Activated CD8-positive, alpha-beta T cell treated with anti-CD3 and anti-CD28 coated beads, Interleukin-2, amount 10 ng/mL, durations not matched to agents 7 days and 5 days (primary cell): ENCODE data around the gene FAM83C. TPM values are rescaled to one million over a fixed set of nuclear protein-coding genes. Genes with fewer than 3 reads are reported as not detected.
A peak's percentile ranks its signal among the peaks of the same experiment; 100 is the strongest.
"Not testable (repeated sequence)": the region's sequence is repeated elsewhere in the genome, so short reads cannot be mapped to it uniquely, and the experiment has no call there.

Source experiments
- ATAC-seq: fragments of 150-1000 bp; cut with Tn5 transposase; one replicate; pipeline ENCODE4 v1.10.0; 2021; ENCODE audit warnings: moderate library complexity
- CTCF ChIA-PET: fragments of 350-600 bp; sonication (Branson Sonifier 250); formaldehyde crosslinking; loops from one replicate; lab custom pipeline; 2021; ENCODE audit warnings: antibody characterized with exemption; lab: Charles Lee
- POLR2A ChIA-PET: fragments of 350-600 bp; sonication (Branson Sonifier 250); formaldehyde crosslinking; loops from one replicate; lab custom pipeline; 2021; ENCODE audit warnings: antibody characterized with exemption; lab: Charles Lee
- DNase-seq: peaks from one replicate; pipeline ENCODE4 v3.0.0-alpha.2; 2020
- H3K27ac Mint-ChIP-seq: one replicate; pipeline ENCODE4 v1.8.0; 2021; ENCODE audit warnings: mild to moderate bottlenecking, mixed read lengths
- H3K27me3 Mint-ChIP-seq: one replicate; pipeline ENCODE4 v1.8.0; 2021; ENCODE audit warnings: low read depth, mixed read lengths
- H3K36me3 Mint-ChIP-seq: one replicate; pipeline ENCODE4 v1.8.0; 2021; ENCODE audit warnings: low read depth, mixed read lengths
- H3K4me1 Mint-ChIP-seq: one replicate; pipeline ENCODE4 v1.8.0; 2021; ENCODE audit warnings: low read depth, mixed read lengths
- H3K4me3 Mint-ChIP-seq: one replicate; pipeline ENCODE4 v1.8.0; 2021; ENCODE audit warnings: mild to moderate bottlenecking, mixed read lengths
- H3K9me3 Mint-ChIP-seq: one replicate; pipeline ENCODE4 v1.8.0; 2022; ENCODE audit warnings: mixed read lengths; ENCODE audit not compliant: insufficient read depth
- total RNA-seq, 2 experiments: library from RNA; stranded (reverse); gene quantifications; one replicate each; pipeline ENCODE4 v1.2.3, GENCODE V29; 2021

Gene FAM83C
- total RNA-seq, 2 experiments from 2014 or later, result not detected

DNA sequence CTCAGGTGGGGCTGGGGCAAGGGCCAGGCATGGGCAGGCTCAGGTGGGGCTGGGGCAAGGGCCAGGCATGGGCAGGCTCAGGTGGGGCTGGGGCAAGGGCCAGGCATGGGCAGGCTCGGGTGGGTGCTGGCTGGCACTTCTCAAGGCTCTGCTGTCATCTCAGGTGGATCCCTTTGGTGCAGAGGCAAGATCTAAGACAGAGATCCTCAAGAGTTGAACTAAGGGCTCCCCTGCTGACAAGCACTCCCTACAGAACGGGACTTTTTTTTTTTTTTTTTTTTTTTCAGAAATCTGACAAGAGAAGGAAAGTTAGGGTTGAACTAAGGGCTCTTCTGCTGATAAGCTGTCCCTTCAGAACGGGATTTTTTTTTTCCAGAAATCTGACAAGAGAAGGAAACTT, 39.2 kb downstream of the FAM83C start:
- peaks cover 11% of the 10 kb centered on the region for H3K36me3 Mint-ChIP-seq
- H3K4me3 Mint-ChIP-seq, result no peak overlapping the region
- no peaks in the 10 kb centered on the region for H3K9me3 Mint-ChIP-seq
- no peaks in the 10 kb centered on the region for H3K27me3 Mint-ChIP-seq
- CTCF ChIA-PET, result interaction anchor here (1.9 kb wide), 1 partner anchor 16 kb away, joined by 8 read pairs; no protein-coding TSS in a partner anchor
- peaks cover 31% of the 10 kb centered on the region for H3K4me1 Mint-ChIP-seq
- DNase-seq (no peak), ATAC-seq (no peak)
- peak overlapping the region; percentile 81 for H3K27ac Mint-ChIP-seq
- POLR2A ChIA-PET, result no interaction called here

GRCh38 chr20:35252598-35252997, 39.6 kb downstream of the FAM83C start:
- peak overlapping the region; percentile 63 for H3K4me3 Mint-ChIP-seq
- H3K4me1 Mint-ChIP-seq, result peaks cover 31% of the 10 kb centered on the region
- ATAC-seq, result peak; percentile 40
- not testable (repeated sequence) for H3K9me3 Mint-ChIP-seq, DNase-seq, H3K27me3 Mint-ChIP-seq
- POLR2A ChIA-PET, result interaction anchor here (0.7 to 1.7 kb wide), 3 partner anchors 24 to 32 kb away, joined by 3 to 8 read pairs (median 4); partner anchors contain the start of genes EIF6 and MMP24OS
- H3K36me3 Mint-ChIP-seq, result peaks cover 11% of the 10 kb centered on the region
- H3K27ac Mint-ChIP-seq, result peak overlapping the region; percentile 99
- CTCF ChIA-PET, result interaction anchor here (0.8 to 1.9 kb wide), 4 partner anchors 16 to 108 kb away, joined by 3 to 9 read pairs (median 5); partner anchors contain the start of genes EDEM2 and MMP24OS

- Mint-ChIP-seq H3K4me3 (peak overlapping the region; percentile 63), H3K9me3 (no peaks in the 10 kb centered on the region), H3K27me3 (no peaks in the 10 kb centered on the region), H3K4me1 (peaks cover 31% of the 10 kb centered on the region), H3K27ac (peak overlapping the region; percentile 99), H3K36me3 (peaks cover 11% of the 10 kb centered on the region)
- DNase-seq (peak; percentile 74), ATAC-seq (peak; percentile 94)
- POLR2A ChIA-PET, result interaction anchor here (0.7 to 1.7 kb wide), 3 partner anchors 24 to 33 kb away, joined by 3 to 8 read pairs (median 4); partner anchors contain the start of genes EIF6 and MMP24OS
- CTCF ChIA-PET, result interaction anchor here (0.8 to 1.9 kb wide), 4 partner anchors 17 to 107 kb away, joined by 3 to 9 read pairs (median 5); partner anchors contain the start of genes EDEM2 and MMP24OS
These were observed 40.2 kb downstream of the FAM83C start for GRCh38 chr20:35252037-35252461.

- Mint-ChIP-seq H3K27ac (peak overlapping the region; percentile 99), H3K4me3 (peak overlapping the region; percentile 63), H3K27me3 (no peaks in the 10 kb centered on the region), H3K9me3 (no peaks in the 10 kb centered on the region), H3K4me1 (peaks cover 31% of the 10 kb centered on the region), H3K36me3 (peaks cover 11% of the 10 kb centered on the region)
- no peak for DNase-seq
- POLR2A ChIA-PET, result interaction anchor here (0.9 to 1.7 kb wide), 4 partner anchors 25 to 104 kb away, joined by 3 to 8 read pairs (median 4); partner anchors contain the start of genes EDEM2 and EIF6
- no peak for ATAC-seq
- CTCF ChIA-PET, result interaction anchor here (1.0 to 1.9 kb wide), 5 partner anchors 14 to 107 kb away, joined by 3 to 9 read pairs (median 3); partner anchors contain the start of gene EDEM2
These were observed 40.6 kb downstream of the FAM83C start for GRCh38 chr20:35251613-35251940.

DNA sequence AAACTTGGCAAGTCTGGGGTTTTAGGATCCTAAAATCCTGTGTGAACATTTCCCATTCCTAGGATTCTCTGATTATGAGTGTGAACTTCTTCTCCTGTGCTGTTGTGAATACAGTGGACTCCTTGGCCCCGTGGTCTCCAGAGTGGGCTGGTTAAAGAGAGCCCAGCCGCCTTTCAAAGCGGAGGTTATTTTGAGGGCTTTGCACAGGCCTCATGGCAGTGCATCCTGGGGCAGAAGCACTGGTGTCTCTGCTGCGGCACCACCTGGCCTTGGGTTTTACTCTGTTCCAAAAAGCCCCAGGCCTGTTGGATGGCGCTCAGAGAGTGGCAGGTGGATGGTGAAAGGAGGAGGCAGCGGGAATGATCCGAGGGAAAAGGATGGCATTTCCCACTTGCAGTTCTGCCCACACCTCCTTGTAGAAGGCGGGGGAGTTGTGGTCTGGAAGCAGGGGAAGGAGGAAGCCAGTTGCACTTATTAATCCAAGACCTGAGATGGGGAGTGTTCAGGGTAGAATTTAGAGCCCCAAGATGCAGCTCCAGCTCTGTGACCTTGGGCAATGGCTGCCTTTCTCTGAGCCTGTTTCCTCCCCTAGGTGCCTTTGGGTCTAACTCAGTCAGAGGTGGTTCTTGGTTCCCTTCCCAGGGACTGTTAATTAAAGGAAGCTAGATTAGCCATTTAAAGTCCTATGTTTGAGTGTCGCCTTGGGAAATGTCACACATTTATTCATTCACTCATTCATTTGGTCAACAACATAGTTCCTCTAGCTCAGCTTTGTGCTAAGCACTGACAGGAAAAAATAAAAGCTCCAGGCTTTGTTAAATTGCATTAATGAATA, 43.4 kb downstream of the FAM83C start:
- Mint-ChIP-seq H3K27ac (no peak overlapping the region), H3K36me3 (peaks cover 6% of the 10 kb centered on the region), H3K4me1 (peaks cover 31% of the 10 kb centered on the region), H3K27me3 (no peaks in the 10 kb centered on the region), H3K9me3 (no peaks in the 10 kb centered on the region), H3K4me3 (no peak overlapping the region)
- ChIA-PET POLR2A (no interaction called here), CTCF (interaction anchor here (1.7 kb wide), 1 partner anchor 20 kb away, joined by 6 read pairs; no protein-coding TSS in a partner anchor)
- ATAC-seq (no peak), DNase-seq (no peak)

- Mint-ChIP-seq H3K9me3 (no peaks in the 10 kb centered on the region), H3K36me3 (peaks cover 1% of the 10 kb centered on the region), H3K4me3 (no peak overlapping the region), H3K4me1 (peaks cover 15% of the 10 kb centered on the region), H3K27ac (no peak overlapping the region), H3K27me3 (peaks cover 2% of the 10 kb centered on the region)
- ChIA-PET CTCF (interaction anchor here (1.0 to 1.4 kb wide), 2 partner anchors 22 to 102 kb away, joined by 3 to 4 read pairs; no protein-coding TSS in a partner anchor), POLR2A (no interaction called here)
- DNase-seq (no peak), ATAC-seq (no peak)
These were observed 45.5 kb downstream of the FAM83C start for GRCh38 chr20:35246723-35247122.

DNA sequence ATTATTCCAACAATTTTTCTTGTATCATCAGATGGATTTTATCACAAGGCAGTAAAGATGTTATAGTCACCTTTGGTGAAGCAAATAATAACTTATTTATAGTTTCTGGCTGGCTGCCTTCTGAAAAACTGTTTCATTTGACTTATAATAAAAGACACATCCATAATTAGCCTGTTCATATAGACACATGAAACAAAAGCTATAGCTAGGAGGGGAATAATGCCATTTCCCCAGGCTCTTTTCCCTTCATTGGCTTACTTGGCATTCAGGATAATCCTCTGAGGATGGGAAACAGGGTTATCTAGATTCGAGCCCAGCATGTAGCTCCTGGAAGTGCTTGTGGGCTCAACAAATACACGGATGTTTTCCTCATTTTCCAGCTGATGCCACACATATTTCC, 48.2 kb downstream of the FAM83C start:
- ATAC-seq, result no peak
- CTCF ChIA-PET, result no interaction called here

GRCh38 chr20:35243317-35243716, 48.9 kb downstream of the FAM83C start:
- ATAC-seq (no peak), DNase-seq (no peak)
- ChIA-PET POLR2A (no interaction called here), CTCF (no interaction called here)
- no peaks in the 10 kb centered on the region for H3K9me3 Mint-ChIP-seq
- no peak overlapping the region for H3K27ac Mint-ChIP-seq
- H3K4me1 Mint-ChIP-seq, result peaks cover 5% of the 10 kb centered on the region
- no peak overlapping the region for H3K4me3 Mint-ChIP-seq
- H3K36me3 Mint-ChIP-seq, result no peaks in the 10 kb centered on the region
- H3K27me3 Mint-ChIP-seq, result peaks cover 5% of the 10 kb centered on the region

More for the DNA sequence above, 48.2 kb downstream of the FAM83C start:
- H3K27ac Mint-ChIP-seq, result no peak overlapping the region
- POLR2A ChIA-PET, result no interaction called here
- no peak overlapping the region for H3K4me3 Mint-ChIP-seq
- H3K36me3 Mint-ChIP-seq, result no peaks in the 10 kb centered on the region
- no peaks in the 10 kb centered on the region for H3K4me1 Mint-ChIP-seq
- DNase-seq, result no peak
- peaks cover 5% of the 10 kb centered on the region for H3K27me3 Mint-ChIP-seq
- H3K9me3 Mint-ChIP-seq, result no peaks in the 10 kb centered on the region

DNA sequence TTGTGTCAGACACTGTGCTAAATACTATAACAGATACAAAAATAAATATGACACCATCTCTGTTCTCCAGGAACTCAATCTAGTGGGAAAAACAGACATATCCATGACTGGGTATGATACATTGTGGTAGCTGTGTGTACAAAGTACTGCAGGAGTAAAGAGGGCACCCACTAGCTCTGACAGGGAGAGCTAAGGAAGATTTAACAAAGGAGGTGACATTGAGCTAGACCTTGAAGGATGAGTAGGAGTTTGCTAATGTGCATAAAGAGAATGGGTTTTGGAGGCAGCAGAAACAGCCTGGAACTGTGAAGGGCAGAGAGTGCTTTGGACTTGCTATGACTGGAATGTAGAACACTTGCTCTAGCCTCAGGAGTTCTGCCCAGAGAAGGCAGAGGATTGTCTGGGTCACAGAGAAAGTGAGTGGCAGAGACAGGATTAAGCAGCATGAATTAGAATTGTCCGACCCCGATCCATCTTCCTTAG, 51.4 kb downstream of the FAM83C start:
- CTCF ChIA-PET, result interaction anchor here (1.5 kb wide), 1 partner anchor 145 kb away, joined by 4 read pairs; no protein-coding TSS in a partner anchor
- Mint-ChIP-seq H3K27ac (no peak overlapping the region), H3K27me3 (peaks cover 5% of the 10 kb centered on the region), H3K4me1 (peaks cover 6% of the 10 kb centered on the region), H3K4me3 (no peak overlapping the region), H3K36me3 (no peaks in the 10 kb centered on the region), H3K9me3 (no peaks in the 10 kb centered on the region)
- POLR2A ChIA-PET, result no interaction called here
- DNase-seq, result no peak
- no peak for ATAC-seq

DNA sequence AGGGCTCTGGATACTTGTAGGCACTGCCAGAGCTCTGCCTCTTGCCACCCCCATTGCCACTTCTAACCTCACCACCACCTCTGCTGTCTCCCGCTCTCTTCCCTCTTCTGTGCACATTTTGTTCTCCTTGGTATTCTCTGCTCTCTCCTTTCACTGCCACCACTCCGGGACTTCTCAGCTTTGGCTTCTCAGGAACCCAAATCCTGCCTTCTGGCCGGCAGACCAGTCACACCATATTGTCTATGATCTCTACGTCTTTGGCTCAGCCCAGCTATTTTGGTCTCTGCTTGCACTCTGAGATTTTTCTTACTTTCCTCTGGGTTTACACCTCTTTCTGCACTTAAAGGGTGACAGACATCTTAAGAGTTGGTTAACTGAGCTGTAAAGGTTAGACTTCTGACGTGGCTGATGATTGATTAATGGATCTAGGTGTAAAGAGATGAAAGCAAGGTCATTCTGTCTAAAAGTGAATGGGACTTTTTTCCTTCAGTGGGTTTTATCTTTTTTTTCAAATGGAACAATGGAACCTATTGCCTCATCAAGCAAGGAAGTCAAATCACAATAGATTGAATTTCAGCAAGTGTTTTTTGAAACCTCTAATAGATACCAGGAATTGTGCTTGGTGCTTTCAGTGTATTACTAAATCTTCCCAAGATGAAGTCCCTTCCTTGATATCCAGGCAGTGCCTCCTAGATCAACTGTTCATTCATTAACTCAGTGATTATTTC, 52.0 kb downstream of the FAM83C start:
- ChIA-PET POLR2A (no interaction called here), CTCF (interaction anchor here (0.9 to 1.5 kb wide), 3 partner anchors 29 to 144 kb away, joined by 3 to 4 read pairs (median 3); no protein-coding TSS in a partner anchor)
- Mint-ChIP-seq H3K27ac (no peak overlapping the region), H3K4me1 (peaks cover 6% of the 10 kb centered on the region), H3K9me3 (no peaks in the 10 kb centered on the region), H3K36me3 (no peaks in the 10 kb centered on the region), H3K27me3 (peaks cover 5% of the 10 kb centered on the region), H3K4me3 (no peak overlapping the region)
- no peak for DNase-seq
- ATAC-seq, result no peak

- ChIA-PET CTCF (interaction anchor here (1.2 kb wide), 1 partner anchor 37 kb away, joined by 3 read pairs; no protein-coding TSS in a partner anchor), POLR2A (interaction anchor here (1.1 kb wide), 1 partner anchor 15 kb away, joined by 4 read pairs; no protein-coding TSS in a partner anchor)
- H3K4me1 Mint-ChIP-seq, result peaks cover 6% of the 10 kb centered on the region
- H3K9me3 Mint-ChIP-seq, result no peaks in the 10 kb centered on the region
- ATAC-seq (no peak), DNase-seq (no peak)
- H3K27ac Mint-ChIP-seq, result no peak overlapping the region
- no peak overlapping the region for H3K4me3 Mint-ChIP-seq
- H3K36me3 Mint-ChIP-seq, result no peaks in the 10 kb centered on the region
- H3K27me3 Mint-ChIP-seq, result peaks cover 5% of the 10 kb centered on the region
These were observed 53.5 kb downstream of the FAM83C start for GRCh38 chr20:35238735-35239134.
